Measurements from ENCODE around the gene JAZF1.

The JAZF1 gene

GRCh38 chr7:28001896-28002295 is 178.7 kb downstream of the JAZF1 start:
- no peaks in the 10 kb centered on the region for H4K20me1 ChIP-seq (ENCODE audit: insufficient read depth)
- no peak overlapping the region for H3K27ac ChIP-seq
- no peak overlapping the region for H3K9ac ChIP-seq
- no peak overlapping the region for H3K4me2 ChIP-seq
- H3K4me3 ChIP-seq (IDR thresholded peaks at IDR 0.05; ENCODE audit: insufficient read depth, low read depth, low read length), result no peak overlapping the region
- no peaks in the 10 kb centered on the region for H3K4me1 ChIP-seq (ENCODE audit: low read depth, poor library complexity, severe bottlenecking)
- H3K36me3 ChIP-seq (ENCODE audit: insufficient read depth), result no peaks in the 10 kb centered on the region
- no peak overlapping the region for H2AFZ ChIP-seq (ENCODE audit: low read depth)
- no peaks in the 10 kb centered on the region for H3K27me3 ChIP-seq (ENCODE audit: insufficient read depth, low read depth)
- no peak for TF ChIP-seq CTCF (conservative IDR thresholded peaks at IDR 0.05; ENCODE audit: low read depth, low read length)
- H3K79me2 ChIP-seq (ENCODE audit: insufficient read depth, low read depth), result no peaks in the 10 kb centered on the region

- Histone ChIP-seq H3K4me3 (IDR thresholded peaks at IDR 0.05; ENCODE audit: insufficient read depth, low read depth, low read length) (no peak overlapping the region), H3K4me2 (no peak overlapping the region), H3K36me3 (ENCODE audit: insufficient read depth) (no peaks in the 10 kb centered on the region)
These were observed 180.8 kb downstream of the JAZF1 start for GRCh38 chr7:27999829-28000228.

GRCh38 chr7:27998382-27998781 is 182.2 kb downstream of the JAZF1 start:
- Histone ChIP-seq H2AFZ (ENCODE audit: low read depth) (no peak overlapping the region), H3K4me3 (IDR thresholded peaks at IDR 0.05; ENCODE audit: insufficient read depth, low read depth, low read length) (no peak overlapping the region), H3K4me1 (ENCODE audit: low read depth, poor library complexity, severe bottlenecking) (no peaks in the 10 kb centered on the region), H3K4me2 (no peak overlapping the region), H3K27me3 (ENCODE audit: insufficient read depth, low read depth) (no peaks in the 10 kb centered on the region), H3K36me3 (ENCODE audit: insufficient read depth) (no peaks in the 10 kb centered on the region), H3K79me2 (ENCODE audit: insufficient read depth, low read depth) (no peaks in the 10 kb centered on the region), H3K27ac (no peak overlapping the region), H4K20me1 (ENCODE audit: insufficient read depth) (no peaks in the 10 kb centered on the region), H3K9ac (no peak overlapping the region)
- TF ChIP-seq CTCF (conservative IDR thresholded peaks at IDR 0.05; ENCODE audit: low read depth, low read length), result no peak

More at GRCh38 chr7:27999829-28000228, 180.8 kb downstream of the JAZF1 start:
- H3K27me3 ChIP-seq (ENCODE audit: insufficient read depth, low read depth), result no peaks in the 10 kb centered on the region
- TF ChIP-seq CTCF (conservative IDR thresholded peaks at IDR 0.05; ENCODE audit: low read depth, low read length), result no peak
- H3K27ac ChIP-seq, result no peak overlapping the region
- no peak overlapping the region for H3K9ac ChIP-seq
- no peaks in the 10 kb centered on the region for H3K79me2 ChIP-seq (ENCODE audit: insufficient read depth, low read depth)
- no peaks in the 10 kb centered on the region for H4K20me1 ChIP-seq (ENCODE audit: insufficient read depth)
- H2AFZ ChIP-seq (ENCODE audit: low read depth), result no peak overlapping the region
- H3K4me1 ChIP-seq (ENCODE audit: low read depth, poor library complexity, severe bottlenecking), result no peaks in the 10 kb centered on the region

GRCh38 chr7:27997188-27997707 is 183.3 kb downstream of the JAZF1 start:
- H3K27me3 ChIP-seq (ENCODE audit: insufficient read depth, low read depth), result no peaks in the 10 kb centered on the region
- no peak overlapping the region for H3K9ac ChIP-seq
- H2AFZ ChIP-seq (ENCODE audit: low read depth), result no peak overlapping the region
- TF ChIP-seq CTCF (conservative IDR thresholded peaks at IDR 0.05; ENCODE audit: low read depth, low read length), result no peak
- no peaks in the 10 kb centered on the region for H3K79me2 ChIP-seq (ENCODE audit: insufficient read depth, low read depth)
- no peaks in the 10 kb centered on the region for H3K4me1 ChIP-seq (ENCODE audit: low read depth, poor library complexity, severe bottlenecking)
- H3K27ac ChIP-seq, result no peak overlapping the region
- H4K20me1 ChIP-seq (ENCODE audit: insufficient read depth), result no peaks in the 10 kb centered on the region
- H3K4me3 ChIP-seq (IDR thresholded peaks at IDR 0.05; ENCODE audit: insufficient read depth, low read depth, low read length), result no peak overlapping the region
- no peak overlapping the region for H3K4me2 ChIP-seq
- no peaks in the 10 kb centered on the region for H3K36me3 ChIP-seq (ENCODE audit: insufficient read depth)
